Caco-2 (cell line): Measurements from ENCODE around the gene AKR1C1. TPM values are rescaled to one million over a fixed set of nuclear protein-coding genes. Genes with fewer than 3 reads are reported as not detected.
A peak's percentile ranks its signal among the peaks of the same experiment; 100 is the strongest.

ENCODE experiments used
- BruUV-seq: library from RNA; stranded (reverse); fragments of 400-500 nt; replicated peaks from 2 replicates; lab custom pipeline; 2021; lab: Mats Ljungman, UMichigan
- CTCF ChIA-PET: fragments of 300-600 bp; sonication (Branson Sonifier 250); formaldehyde crosslinking; loops from one replicate; lab custom pipeline; 2022; ENCODE audit warnings: antibody characterized with exemption; lab: Charles Lee
- POLR2A ChIA-PET: fragments of 300-600 bp; sonication (Branson Sonifier 250); formaldehyde crosslinking; loops from one replicate; lab custom pipeline; 2022; ENCODE audit warnings: antibody characterized with exemption; lab: Charles Lee
- DNase-seq, 2 experiments: peaks; one replicate each; pipeline versions ENCODE4 v3.0.0 to v3.0.0-alpha.2; 2020 to 2022
- H3K27me3 ChIP-seq: replicated peaks from 2 replicates; pipeline ENCODE4 v1.6.0; 2011; ENCODE audit warnings: low read length; ENCODE audit not compliant: control insufficient read depth, insufficient read depth
- H3K36me3 ChIP-seq: 2 replicates; pipeline ENCODE4 v1.5.1; 2011; ENCODE audit warnings: low read length; ENCODE audit not compliant: control insufficient read depth, insufficient read depth
- H3K4me1 ChIP-seq: fragments of 250-450 bp; sonication (Bioruptor Pico); 2 replicates; pipeline ENCODE4 v1.5.1; 2020; ENCODE audit warnings: mild to moderate bottlenecking
- H3K4me3 ChIP-seq: 2 replicates; pipeline ENCODE4 v1.5.1; 2011; ENCODE audit warnings: low read depth, mild to moderate bottlenecking, control low read depth, low read length
- H3K9me3 ChIP-seq: fragments of 250-450 bp; sonication (Bioruptor Pico); 2 replicates; pipeline ENCODE4 v1.5.1; 2020; ENCODE audit warnings: mild to moderate bottlenecking, moderate library complexity
- H3K27ac Mint-ChIP-seq: one replicate; pipeline ENCODE4 v1.8.0; 2022; ENCODE audit warnings: mixed read lengths; ENCODE audit not compliant: unreplicated experiment
- H3K27me3 Mint-ChIP-seq: one replicate; pipeline ENCODE4 v1.8.0; 2022; ENCODE audit warnings: mixed read lengths; ENCODE audit not compliant: insufficient read depth, unreplicated experiment
- H3K36me3 Mint-ChIP-seq: one replicate; pipeline ENCODE4 v1.8.0; 2022; ENCODE audit warnings: mild to moderate bottlenecking, mixed read lengths; ENCODE audit not compliant: insufficient read depth, unreplicated experiment
- H3K4me1 Mint-ChIP-seq: one replicate; pipeline ENCODE4 v1.8.0; 2022; ENCODE audit warnings: low read depth, mixed read lengths; ENCODE audit not compliant: unreplicated experiment
- H3K4me3 Mint-ChIP-seq: one replicate; pipeline ENCODE4 v1.8.0; 2022; ENCODE audit warnings: mild to moderate bottlenecking, moderate library complexity, mixed read lengths; ENCODE audit not compliant: unreplicated experiment
- H3K9me3 Mint-ChIP-seq: one replicate; pipeline ENCODE4 v1.8.0; 2022; ENCODE audit warnings: mixed read lengths; ENCODE audit not compliant: unreplicated experiment
- CTCF ChIP-seq, 2 experiments: fragments of 200-600 bp in 1 of 2; IDR thresholded peaks; 1 replicate in 1 of 2; 2 replicates in 1 of 2; pipeline versions ENCODE4 v1.5.1 to v1.8.0; 2011 to 2022; ENCODE audit warnings: antibody characterized with exemption in 1 of 2, control low read depth in 1 of 2, inconsistent platforms in 1 of 2, low read depth in 1 of 2, low read length in 1 of 2, mild to moderate bottlenecking in 1 of 2, moderate library complexity in 1 of 2; ENCODE audit not compliant: insufficient read depth in 1 of 2, severe bottlenecking in 1 of 2, unreplicated experiment in 1 of 2
- intact Hi-C: fragments of 100-400 bp; cut with micrococcal nuclease; formaldehyde crosslinking; loops from one replicate; pipeline ENCODE4 v1.10.0; 2022; ENCODE audit not compliant: unreplicated experiment
- total RNA-seq: library from RNA; stranded (reverse); gene quantifications from 2 replicates; pipeline ENCODE4 v1.2.3, GENCODE V29; 2022

AKR1C1 gene
- total RNA-seq, 1 experiment from 2014 or later = 27.1 TPM

DNA sequence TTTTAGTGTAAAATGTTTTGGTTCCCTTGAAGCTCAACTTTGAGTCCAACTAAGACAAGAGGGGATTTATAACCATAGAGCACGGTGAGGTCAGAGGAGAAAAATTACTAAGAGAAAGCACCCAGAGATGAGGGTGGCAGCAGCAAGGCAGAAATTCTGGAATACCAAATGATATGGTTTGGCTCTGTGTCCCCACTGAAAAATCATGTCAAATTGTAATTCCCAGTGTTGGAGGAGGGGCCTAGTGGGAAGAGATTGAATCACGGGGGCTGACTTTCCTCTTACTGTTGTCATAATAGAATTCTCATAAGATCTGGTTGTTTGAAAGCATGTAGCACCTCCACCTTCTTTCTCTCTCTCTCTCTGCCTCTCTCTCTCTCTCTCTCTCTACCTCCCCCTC is 19.4 kb upstream of the AKR1C1 start:
- Mint-ChIP-seq H3K27me3 (no peaks in the 10 kb centered on the region), H3K9me3 (peaks cover 9% of the 10 kb centered on the region), H3K27ac (no peak overlapping the region), H3K4me3 (no peak overlapping the region), H3K36me3 (peaks cover 10% of the 10 kb centered on the region), H3K4me1 (peaks cover 46% of the 10 kb centered on the region)
- DNase-seq = no peak
- no peaks in the 10 kb centered on the region for H3K9me3 ChIP-seq
- no peak overlapping the region for H3K4me3 ChIP-seq
- ChIA-PET POLR2A (no interaction called here), CTCF (no interaction called here)
- H3K27me3 ChIP-seq = no peaks in the 10 kb centered on the region
- H3K36me3 ChIP-seq = no peaks in the 10 kb centered on the region
- TF ChIP-seq CTCF (IDR thresholded peaks at IDR 0.05; ENCODE audit: insufficient read depth in 1 of 2, low read depth in 1 of 2, low read length in 1 of 2, severe bottlenecking in 1 of 2, unreplicated experiment in 1 of 2) = no peak
- no TSS peak for BruUV-seq
- intact Hi-C loops = no loop called here
- peaks cover 66% of the 10 kb centered on the region for H3K4me1 ChIP-seq

- POLR2A ChIA-PET = no interaction called here
- peaks cover 39% of the 10 kb centered on the region for H3K4me1 Mint-ChIP-seq
Observed at GRCh38 chr10:4944841-4945240, 18.4 kb upstream of the AKR1C1 start.

DNA sequence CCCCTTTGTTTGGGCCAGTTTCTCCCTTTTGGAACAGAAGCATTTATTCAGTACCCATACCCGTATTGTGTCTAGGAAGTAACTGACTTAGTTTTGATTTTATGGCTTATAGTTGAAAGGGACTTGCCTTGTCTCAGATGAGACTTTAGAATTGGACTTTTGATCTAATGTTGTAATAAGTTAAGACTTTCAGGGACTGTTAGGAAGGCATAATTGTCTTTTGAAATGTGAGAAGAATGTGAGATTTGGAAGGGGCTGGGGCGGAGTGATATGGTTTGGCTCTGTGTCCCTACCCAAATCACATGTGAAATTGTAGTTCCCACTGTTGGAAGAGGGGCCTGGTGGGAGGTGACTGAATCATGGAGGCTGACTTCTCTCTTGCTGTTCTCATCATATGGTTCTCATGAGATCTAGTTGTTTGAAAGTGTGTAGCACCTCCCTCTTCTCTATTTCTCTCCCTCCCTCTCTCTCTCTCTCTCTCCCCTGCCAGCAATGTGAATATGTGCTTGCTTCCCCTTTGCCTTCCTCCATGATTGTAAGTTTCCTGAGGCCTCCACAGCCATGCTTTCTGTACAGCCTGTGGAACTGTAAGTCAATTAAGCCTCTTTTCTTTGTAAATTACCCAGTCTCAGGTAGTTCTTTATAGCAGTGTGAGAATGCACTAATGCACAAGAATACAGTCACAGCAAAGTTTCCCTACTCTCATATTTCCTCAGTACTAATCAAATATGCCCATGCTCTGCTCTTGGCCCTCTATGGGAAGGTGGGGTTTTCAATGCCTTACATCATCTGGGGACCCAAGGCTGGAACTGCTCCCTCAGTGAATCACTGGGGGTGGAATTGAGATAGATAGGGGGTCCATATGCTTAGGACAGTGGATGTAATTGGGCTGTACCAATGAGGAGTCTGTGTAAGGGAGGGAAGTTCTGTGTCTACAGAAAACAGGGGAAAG is 17.2 kb upstream of the AKR1C1 start:
- H3K4me1 ChIP-seq = peaks cover 67% of the 10 kb centered on the region
- H3K36me3 Mint-ChIP-seq = peaks cover 10% of the 10 kb centered on the region
- no peaks in the 10 kb centered on the region for H3K27me3 Mint-ChIP-seq
- no peaks in the 10 kb centered on the region for H3K27me3 ChIP-seq
- H3K4me3 ChIP-seq = no peak overlapping the region
- peak overlapping the region; percentile 33 for H3K27ac Mint-ChIP-seq
- peaks cover 9% of the 10 kb centered on the region for H3K9me3 Mint-ChIP-seq
- H3K4me1 Mint-ChIP-seq = peaks cover 46% of the 10 kb centered on the region
- H3K36me3 ChIP-seq = no peaks in the 10 kb centered on the region; the same call in 1 of the 2 replicates
- no peaks in the 10 kb centered on the region for H3K9me3 ChIP-seq
- DNase-seq = no peak
- no peak for TF ChIP-seq CTCF (IDR thresholded peaks at IDR 0.05; ENCODE audit: insufficient read depth in 1 of 2, low read depth in 1 of 2, low read length in 1 of 2, severe bottlenecking in 1 of 2, unreplicated experiment in 1 of 2)
- ChIA-PET CTCF (no interaction called here), POLR2A (no interaction called here)
- intact Hi-C loops = loop anchor here (2.0 kb wide), 1 partner anchor 37 kb away; no protein-coding TSS in a partner anchor
- no peak overlapping the region for H3K4me3 Mint-ChIP-seq
- no TSS peak for BruUV-seq

More at GRCh38 chr10:4944841-4945240, 18.4 kb upstream of the AKR1C1 start:
- no peak overlapping the region for H3K4me3 ChIP-seq
- Mint-ChIP-seq H3K27me3 (no peaks in the 10 kb centered on the region), H3K36me3 (peaks cover 10% of the 10 kb centered on the region), H3K4me3 (no peak overlapping the region), H3K27ac (no peak overlapping the region), H3K9me3 (peaks cover 9% of the 10 kb centered on the region)
- H3K27me3 ChIP-seq = no peaks in the 10 kb centered on the region
- CTCF ChIA-PET = no interaction called here
- H3K4me1 ChIP-seq = peaks cover 59% of the 10 kb centered on the region
- TF ChIP-seq CTCF (IDR thresholded peaks at IDR 0.05; ENCODE audit: insufficient read depth in 1 of 2, low read depth in 1 of 2, low read length in 1 of 2, severe bottlenecking in 1 of 2, unreplicated experiment in 1 of 2) = no peak
- H3K9me3 ChIP-seq = no peaks in the 10 kb centered on the region
- intact Hi-C loops = no loop called here
- no peak for DNase-seq
- BruUV-seq = no TSS peak
- no peaks in the 10 kb centered on the region for H3K36me3 ChIP-seq
